PFSK-1 (cell line): Measurements from ENCODE around the gene WNT7B.

Experiments
- POLR2AphosphoS5 ChIP-seq: IDR thresholded peaks from 2 replicates; pipeline ENCODE4 v1.6.1; 2012; ENCODE audit warnings: low read depth, mild to moderate bottlenecking, control low read depth, low read length, moderate library complexity
- REST ChIP-seq, 2 experiments: IDR thresholded peaks; 2 replicates each; pipeline versions ENCODE4 v1.6.1 to v1.8.0; 2011 to 2012; ENCODE audit warnings: low read depth in 2 of 2, low read length in 2 of 2, control low read depth in 1 of 2, inconsistent platforms in 1 of 2, mild to moderate bottlenecking in 1 of 2, moderate library complexity in 1 of 2; ENCODE audit not compliant: insufficient read depth in 1 of 2

- TF ChIP-seq REST (IDR thresholded peaks at IDR 0.05; ENCODE audit: insufficient read depth in 1 of 2, low read depth in 2 of 2, low read length in 2 of 2) (no peak), POLR2AphosphoS5 (no peak)
Measured at GRCh38 chr22:46025225-46025972, 48.4 kb upstream of the WNT7B start.
